Panc1 (cell line): ENCODE results near the gene TSNAX. TPM values are rescaled to one million over a fixed set of nuclear protein-coding genes. Genes with fewer than 3 reads are reported as not detected.

Source experiments
- ATAC-seq: fragments of 200-7000 bp; cut with Tn5 transposase; 2 replicates; pipeline ENCODE4 v1.9.1; 2020; ENCODE audit warnings: mild to moderate bottlenecking, moderate library complexity
- BruUV-seq: library from RNA; stranded (reverse); fragments of 400-500 nt; replicated peaks from 2 replicates; lab custom pipeline; 2021; lab: Mats Ljungman, UMichigan
- CTCF ChIA-PET: fragments of 300-600 bp; sonication (Branson Sonifier 250); formaldehyde crosslinking; loops from one replicate; lab custom pipeline; 2022; ENCODE audit warnings: antibody characterized with exemption; lab: Charles Lee
- POLR2A ChIA-PET: fragments of 300-600 bp; sonication (Branson Sonifier 250); formaldehyde crosslinking; loops from one replicate; lab custom pipeline; 2022; ENCODE audit warnings: antibody characterized with exemption; lab: Charles Lee
- DNase-seq: peaks from one replicate; pipeline ENCODE4 v3.0.0-alpha.2; 2010; ENCODE audit warnings: low read depth, low spot score
- H3K27ac ChIP-seq: 2 replicates; pipeline ENCODE4 v1.5.1; 2011; ENCODE audit warnings: mild to moderate bottlenecking, low read length, inconsistent platforms
- H3K27me3 ChIP-seq: fragments of 200-500 bp; sonication (Bioruptor generic); 2 replicates; pipeline ENCODE4 v1.6.0; 2014; ENCODE audit warnings: low read length, inconsistent platforms; ENCODE audit not compliant: control insufficient read depth, insufficient read depth
- H3K36me3 ChIP-seq: fragments of 200-500 bp; sonication (Bioruptor generic); 2 replicates; pipeline ENCODE4 v1.5.1; 2014; ENCODE audit warnings: inconsistent platforms, mild to moderate bottlenecking, low read length, moderate library complexity; ENCODE audit not compliant: control insufficient read depth, insufficient read depth
- H3K4me1 ChIP-seq: 2 replicates; pipeline ENCODE4 v1.5.1; 2011; ENCODE audit warnings: inconsistent platforms, mild to moderate bottlenecking, low read length, moderate library complexity; ENCODE audit not compliant: control insufficient read depth, insufficient read depth
- H3K4me3 ChIP-seq, 2 experiments: 2 replicates each; pipeline ENCODE4 v1.5.1; 2011 to 2012; ENCODE audit warnings: low read depth in 2 of 2, low read length in 2 of 2, mild to moderate bottlenecking in 2 of 2, inconsistent platforms in 1 of 2, moderate library complexity in 1 of 2
- H3K9me3 ChIP-seq: fragments of 200-500 bp; sonication (Bioruptor generic); 2 replicates; pipeline ENCODE4 v1.5.1; 2014; ENCODE audit warnings: low read depth, mild to moderate bottlenecking, inconsistent platforms, low read length, moderate library complexity; ENCODE audit not compliant: control insufficient read depth, insufficient read depth
- POLR2AphosphoS5 ChIP-seq: IDR thresholded peaks from 2 replicates; pipeline ENCODE4 v1.6.1; 2012; ENCODE audit warnings: mild to moderate bottlenecking, low read depth, low read length, moderate library complexity
- REST ChIP-seq, 2 experiments: IDR thresholded peaks; 2 replicates each; pipeline ENCODE4 v1.6.1; 2011 to 2012; ENCODE audit warnings: low read depth in 2 of 2, control low read depth in 1 of 2, low read length in 1 of 2, mild to moderate bottlenecking in 1 of 2, moderate library complexity in 1 of 2; ENCODE audit not compliant: insufficient read depth in 1 of 2
- SIN3A ChIP-seq: IDR thresholded peaks from 2 replicates; pipeline ENCODE4 v1.6.1; 2012; ENCODE audit warnings: low read depth, mild to moderate bottlenecking, low read length, moderate library complexity, borderline replicate concordance; ENCODE audit not compliant: insufficient read depth
- TCF7L2 ChIP-seq: IDR thresholded peaks from 2 replicates; pipeline ENCODE4 v1.6.1; 2011; ENCODE audit warnings: mild to moderate bottlenecking, low read depth, low read length, inconsistent platforms
- in situ Hi-C: cut with HindIII; loops from 2 replicates; pipeline ENCODE4 v1.10.0; 2016; ENCODE audit warnings: low sequenced_read_pairs, low pct_unique_long_range_greater_than_20kb
- intact Hi-C: fragments of 100-400 bp; cut with micrococcal nuclease; formaldehyde crosslinking; loops from one replicate; pipeline ENCODE4 v1.10.0; 2022; ENCODE audit not compliant: unreplicated experiment
- total RNA-seq: library from RNA; stranded (reverse); gene quantifications from one replicate; pipeline ENCODE4 v1.2.1, GENCODE V29; 2021; ENCODE audit not compliant: unreplicated experiment
- TF ChIP-seq, protein P1 (sequence below): fragments of 450-650 bp; IDR thresholded peaks from 2 replicates; pipeline ENCODE4 v1.5.1; 2017; ENCODE audit warnings: mild to moderate bottlenecking

TSNAX gene
- total RNA-seq, 1 experiment from 2014 or later = 40.0 TPM

DNA sequence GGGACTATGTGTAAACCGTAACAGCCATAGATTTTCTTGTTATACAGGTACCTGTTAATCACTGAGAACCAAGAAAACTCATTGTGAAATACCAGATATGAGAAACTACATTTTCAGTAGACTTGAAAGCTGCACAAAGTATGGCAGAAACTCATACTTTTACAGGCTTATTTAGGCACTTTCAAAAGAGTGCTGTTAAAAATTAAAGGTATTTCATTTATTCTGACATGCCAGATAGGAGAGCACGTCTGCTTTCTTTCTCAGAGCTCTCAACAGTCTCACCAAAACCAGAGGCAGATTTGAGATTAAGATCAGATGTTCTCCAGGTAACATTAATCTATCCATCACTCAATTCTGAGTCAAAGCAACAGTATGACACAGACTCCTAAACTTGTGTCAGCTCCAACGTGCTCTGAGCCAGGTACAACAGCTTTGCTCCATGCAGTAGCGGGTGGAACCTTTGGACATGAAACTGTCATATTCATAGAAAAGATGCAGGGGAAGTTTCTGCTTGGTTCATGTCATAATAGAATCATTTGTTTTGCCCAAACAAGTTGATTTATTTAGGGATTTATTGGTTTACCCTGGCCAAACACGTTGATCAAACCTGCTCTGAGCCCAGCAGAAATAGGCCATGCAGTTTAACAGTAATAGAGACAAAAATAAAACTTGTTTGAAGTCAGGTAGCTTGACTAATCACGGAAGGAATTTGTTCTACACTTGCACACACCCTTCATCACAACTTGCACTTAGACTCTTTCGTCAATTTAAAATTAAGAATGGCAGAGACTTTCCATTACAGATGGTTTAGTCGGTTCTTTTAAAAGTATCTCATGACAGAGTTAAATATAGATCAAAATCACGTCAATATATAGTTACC lies 20.8 kb upstream of the TSNAX start:
- ATAC-seq = no peak
- H3K4me1 ChIP-seq = no peaks in the 10 kb centered on the region
- no peak overlapping the region for H3K27ac ChIP-seq
- in situ Hi-C loops (no loop called here), intact Hi-C loops (no loop called here)
- no peak for DNase-seq
- H3K4me3 ChIP-seq = no peak overlapping the region
- ChIA-PET POLR2A (no interaction called here), CTCF (no interaction called here)
- H3K36me3 ChIP-seq = no peaks in the 10 kb centered on the region
- H3K9me3 ChIP-seq = no peaks in the 10 kb centered on the region
- no TSS peak for BruUV-seq
- H3K27me3 ChIP-seq = no peaks in the 10 kb centered on the region
- TF ChIP-seq SIN3A (no peak), REST (IDR thresholded peaks at IDR 0.05; ENCODE audit: insufficient read depth in 1 of 2, low read depth in 2 of 2, low read length in 1 of 2) (no peak), TCF7L2 (no peak), POLR2AphosphoS5 (no peak)
- TF ChIP-seq, protein P1, sequence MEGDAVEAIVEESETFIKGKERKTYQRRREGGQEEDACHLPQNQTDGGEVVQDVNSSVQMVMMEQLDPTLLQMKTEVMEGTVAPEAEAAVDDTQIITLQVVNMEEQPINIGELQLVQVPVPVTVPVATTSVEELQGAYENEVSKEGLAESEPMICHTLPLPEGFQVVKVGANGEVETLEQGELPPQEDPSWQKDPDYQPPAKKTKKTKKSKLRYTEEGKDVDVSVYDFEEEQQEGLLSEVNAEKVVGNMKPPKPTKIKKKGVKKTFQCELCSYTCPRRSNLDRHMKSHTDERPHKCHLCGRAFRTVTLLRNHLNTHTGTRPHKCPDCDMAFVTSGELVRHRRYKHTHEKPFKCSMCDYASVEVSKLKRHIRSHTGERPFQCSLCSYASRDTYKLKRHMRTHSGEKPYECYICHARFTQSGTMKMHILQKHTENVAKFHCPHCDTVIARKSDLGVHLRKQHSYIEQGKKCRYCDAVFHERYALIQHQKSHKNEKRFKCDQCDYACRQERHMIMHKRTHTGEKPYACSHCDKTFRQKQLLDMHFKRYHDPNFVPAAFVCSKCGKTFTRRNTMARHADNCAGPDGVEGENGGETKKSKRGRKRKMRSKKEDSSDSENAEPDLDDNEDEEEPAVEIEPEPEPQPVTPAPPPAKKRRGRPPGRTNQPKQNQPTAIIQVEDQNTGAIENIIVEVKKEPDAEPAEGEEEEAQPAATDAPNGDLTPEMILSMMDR = no peak

- POLR2A ChIA-PET = no interaction called here
- no peaks in the 10 kb centered on the region for H3K4me1 ChIP-seq
- no peak overlapping the region for H3K27ac ChIP-seq
- ATAC-seq (no peak), DNase-seq (no peak)
- no peaks in the 10 kb centered on the region for H3K36me3 ChIP-seq
- TF ChIP-seq, protein P1 = no peak
- no peak for TF ChIP-seq TCF7L2
- no peak for TF ChIP-seq POLR2AphosphoS5
- H3K27me3 ChIP-seq = no peaks in the 10 kb centered on the region
- CTCF ChIA-PET = no interaction called here
- in situ Hi-C loops (no loop called here), intact Hi-C loops (no loop called here)
- H3K9me3 ChIP-seq = no peaks in the 10 kb centered on the region
- H3K4me3 ChIP-seq = no peak overlapping the region
- no TSS peak for BruUV-seq
These were observed 20.0 kb upstream of the TSNAX start for GRCh38 chr1:231508497-231508896.
